Mesendoderm (in vitro differentiated cells): ENCODE results near the gene PIP5K1A.
"Not testable (repeated sequence)": the region's sequence is repeated elsewhere in the genome, so short reads cannot be mapped to it uniquely, and the experiment has no call there.

Source experiments
- DNase-seq: peaks from one replicate; pipeline ENCODE4 v3.0.0; 2013
- H2AK5ac ChIP-seq: 2 replicates; pipeline ENCODE4 v1.6.1; 2013; ENCODE audit warnings: low read length, inconsistent platforms
- H2BK120ac ChIP-seq: 2 replicates; pipeline ENCODE4 v1.6.1; 2013; ENCODE audit warnings: low read depth, mild to moderate bottlenecking, low read length, moderate library complexity, mixed read lengths
- H2BK15ac ChIP-seq: replicated peaks from 2 replicates; pipeline ENCODE4 v1.6.1; 2013; ENCODE audit warnings: low read depth, mild to moderate bottlenecking, moderate library complexity
- H2BK5ac ChIP-seq: 2 replicates; pipeline ENCODE4 v1.6.1; 2013; ENCODE audit warnings: low read length, inconsistent platforms
- H3K18ac ChIP-seq: 2 replicates; pipeline ENCODE4 v1.6.1; 2013; ENCODE audit warnings: mild to moderate bottlenecking, low read length, mixed read lengths
- H3K23ac ChIP-seq: one replicate; pipeline ENCODE4 v1.6.1; 2013; ENCODE audit warnings: low read length
- H3K27ac ChIP-seq: 2 replicates; pipeline ENCODE4 v1.5.1; 2013; ENCODE audit warnings: low read depth, mild to moderate bottlenecking, inconsistent platforms, low read length, moderate library complexity
- H3K27me3 ChIP-seq: 2 replicates; pipeline ENCODE4 v1.6.1; 2013; ENCODE audit warnings: low read length, control low read depth, mild to moderate bottlenecking, inconsistent platforms; ENCODE audit not compliant: insufficient read depth, poor library complexity
- H3K36me3 ChIP-seq: 2 replicates; pipeline ENCODE4 v1.6.1; 2013; ENCODE audit warnings: low read length, inconsistent platforms; ENCODE audit not compliant: control insufficient read depth, insufficient read depth
- H3K4ac ChIP-seq: one replicate; pipeline ENCODE4 v1.6.1; 2013; ENCODE audit warnings: low read depth, mild to moderate bottlenecking, low read length, moderate library complexity
- H3K4me1 ChIP-seq: 2 replicates; pipeline ENCODE4 v1.6.1; 2013; ENCODE audit warnings: low read depth, low read length, inconsistent platforms; ENCODE audit not compliant: control insufficient read depth
- H3K4me2 ChIP-seq: 2 replicates; pipeline ENCODE4 v1.6.1; 2013; ENCODE audit warnings: low read length
- H3K4me3 ChIP-seq: 2 replicates; pipeline ENCODE4 v1.5.1; 2013; ENCODE audit warnings: mild to moderate bottlenecking, low read length
- H3K56ac ChIP-seq: one replicate; pipeline ENCODE4 v1.6.1; 2013; ENCODE audit warnings: low read length
- H3K79me1 ChIP-seq: 2 replicates; pipeline ENCODE4 v1.6.1; 2013; ENCODE audit warnings: low read length, inconsistent platforms
- H3K79me2 ChIP-seq: 2 replicates; pipeline ENCODE4 v1.6.1; 2013; ENCODE audit warnings: mild to moderate bottlenecking, low read length; ENCODE audit not compliant: control insufficient read depth, insufficient read depth
- H3K9ac ChIP-seq: 2 replicates; pipeline ENCODE4 v1.6.1; 2013; ENCODE audit warnings: low read length, inconsistent platforms
- H4K5ac ChIP-seq: one replicate; pipeline ENCODE4 v1.6.1; 2013; ENCODE audit warnings: low read length
- H4K8ac ChIP-seq: one replicate; pipeline ENCODE4 v1.6.1; 2013; ENCODE audit warnings: low read depth, mild to moderate bottlenecking, control low read depth, low read length, moderate library complexity
- WGBS: extraction: QIAGEN DNeasy Blood & Tissue Kit; methylation state at CpG from one replicate; pipeline ENCODE4 v1.1.7; 2013; ENCODE audit warnings: low lambda C conversion rate, missing lambda C conversion rate; ENCODE audit not compliant: insufficient coverage; ENCODE audit errors: extremely low coverage; 5-methylcytosine and 5-hydroxymethylcytosine counted together

The PIP5K1A gene

GRCh38 chr1:151187205-151187604 is 11.1 kb upstream of the PIP5K1A start:
- no CpG with 5 or more reads among the region's 1 CpG for WGBS
- Histone ChIP-seq H3K79me1 (peaks cover 8% of the 10 kb centered on the region), H2BK5ac (no peak overlapping the region), H3K18ac (no peak overlapping the region), H3K56ac (no peak overlapping the region), H3K4ac (no peak overlapping the region), H4K8ac (no peak overlapping the region), H2BK15ac (no peak overlapping the region), H2BK120ac (no peak overlapping the region), H3K36me3 (peaks cover 8% of the 10 kb centered on the region), H4K5ac (no peak overlapping the region), H3K23ac (no peak overlapping the region), H3K27ac (no peak overlapping the region), H3K4me2 (no peak overlapping the region), H3K9ac (no peak overlapping the region), H3K4me3 (no peak overlapping the region), H2AK5ac (no peak overlapping the region), H3K27me3 (no peaks in the 10 kb centered on the region), H3K79me2 (peaks cover 12% of the 10 kb centered on the region), H3K4me1 (no peaks in the 10 kb centered on the region)
- no peak for DNase-seq

GRCh38 chr1:151188667-151189066 is 9.7 kb upstream of the PIP5K1A start:
- not testable (repeated sequence) for H2BK120ac ChIP-seq, H3K4me3 ChIP-seq, H2BK15ac ChIP-seq, H3K4me1 ChIP-seq, H3K4ac ChIP-seq, H4K8ac ChIP-seq, DNase-seq, H3K56ac ChIP-seq, H3K79me1 ChIP-seq, H3K36me3 ChIP-seq, H4K5ac ChIP-seq, H3K27me3 ChIP-seq, H3K18ac ChIP-seq, H2AK5ac ChIP-seq, H3K4me2 ChIP-seq, H3K23ac ChIP-seq, H3K27ac ChIP-seq, H2BK5ac ChIP-seq
- Histone ChIP-seq H3K9ac (peak overlapping the region; percentile 72), H3K79me2 (peaks cover 12% of the 10 kb centered on the region)
- no CpG with 5 or more reads among the region's 8 CpGs for WGBS

GRCh38 chr1:151189637-151190445 is 8.5 kb upstream of the PIP5K1A start, which contains the start of gene VPS72:
Gene VPS72 (minus strand): TSS chr1:151190197. CDS start chr1:151190121, 76 bp downstream.
- H3K36me3 ChIP-seq: peaks cover 4% of the 10 kb centered on the region
- H3K79me2 ChIP-seq: peaks cover 12% of the 10 kb centered on the region
- H3K4me1 ChIP-seq: no peaks in the 10 kb centered on the region
- peak within 1 kb of the TSS; percentile 84 for H3K56ac ChIP-seq
- no peak within 1 kb of the TSS for H4K5ac ChIP-seq
- peak within 1 kb of the TSS; percentile 10 for H2BK120ac ChIP-seq
- H3K4me3 ChIP-seq: peak within 1 kb of the TSS; percentile 52
- no peak within 1 kb of the TSS for H2BK5ac ChIP-seq
- H3K4me2 ChIP-seq: peak within 1 kb of the TSS; percentile 50
- no CpG with 5 or more reads among the region's 42 CpGs for WGBS
- peak; percentile 95 for DNase-seq
- H2BK15ac ChIP-seq: no peak within 1 kb of the TSS
- peaks cover 8% of the 10 kb centered on the region for H3K79me1 ChIP-seq
- no peak within 1 kb of the TSS for H3K23ac ChIP-seq
- peak within 1 kb of the TSS; percentile 72 for H3K9ac ChIP-seq
- no peak within 1 kb of the TSS for H2AK5ac ChIP-seq
- H3K27ac ChIP-seq: peak within 1 kb of the TSS; percentile 29
- peak within 1 kb of the TSS; percentile 41 for H3K4ac ChIP-seq
- peak within 1 kb of the TSS; percentile 95 for H3K18ac ChIP-seq
- H4K8ac ChIP-seq: no peak within 1 kb of the TSS
- no peaks in the 10 kb centered on the region for H3K27me3 ChIP-seq

GRCh38 chr1:151192047-151192446 is 6.3 kb upstream of the PIP5K1A start:
- Histone ChIP-seq H2BK15ac (no peak overlapping the region), H3K4ac (no peak overlapping the region), H3K79me1 (peaks cover 7% of the 10 kb centered on the region), H3K9ac (no peak overlapping the region), H4K5ac (no peak overlapping the region), H2BK5ac (no peak overlapping the region), H3K56ac (no peak overlapping the region), H2AK5ac (no peak overlapping the region), H3K27ac (no peak overlapping the region), H3K23ac (no peak overlapping the region), H2BK120ac (no peak overlapping the region), H3K4me1 (no peaks in the 10 kb centered on the region), H4K8ac (no peak overlapping the region), H3K4me2 (no peak overlapping the region), H3K27me3 (no peaks in the 10 kb centered on the region), H3K79me2 (peaks cover 12% of the 10 kb centered on the region), H3K18ac (no peak overlapping the region), H3K4me3 (no peak overlapping the region), H3K36me3 (no peaks in the 10 kb centered on the region)
- DNase-seq: no peak
- no CpG with 5 or more reads among the region's 7 CpGs for WGBS

GRCh38 chr1:151193304-151193703 is 5.0 kb upstream of the PIP5K1A start:
- no peak overlapping the region for H3K4me3 ChIP-seq
- no peak overlapping the region for H3K27ac ChIP-seq
- no CpG with 5 or more reads among the region's 6 CpGs for WGBS
- no peak overlapping the region for H3K56ac ChIP-seq
- H3K79me2 ChIP-seq: peaks cover 11% of the 10 kb centered on the region
- no peaks in the 10 kb centered on the region for H3K27me3 ChIP-seq
- no peak overlapping the region for H2BK5ac ChIP-seq
- H2BK15ac ChIP-seq: no peak overlapping the region
- no peaks in the 10 kb centered on the region for H3K36me3 ChIP-seq
- no peak overlapping the region for H3K4ac ChIP-seq
- no peak overlapping the region for H4K8ac ChIP-seq
- H3K9ac ChIP-seq: no peak overlapping the region
- H2BK120ac ChIP-seq: no peak overlapping the region
- no peaks in the 10 kb centered on the region for H3K4me1 ChIP-seq
- no peak overlapping the region for H3K18ac ChIP-seq
- H3K79me1 ChIP-seq: peaks cover 4% of the 10 kb centered on the region
- DNase-seq: no peak
- no peak overlapping the region for H3K4me2 ChIP-seq
- H2AK5ac ChIP-seq: no peak overlapping the region
- H3K23ac ChIP-seq: no peak overlapping the region
- no peak overlapping the region for H4K5ac ChIP-seq
